ENCODE results near the gene WDR5B. TPM values are rescaled to one million over a fixed set of nuclear protein-coding genes. Genes with fewer than 3 reads are reported as not detected.

The WDR5B gene
- total RNA-seq, 4 donors from 2014 or later: 1.3 to 4.9 (median 2.8) TPM

DNA sequence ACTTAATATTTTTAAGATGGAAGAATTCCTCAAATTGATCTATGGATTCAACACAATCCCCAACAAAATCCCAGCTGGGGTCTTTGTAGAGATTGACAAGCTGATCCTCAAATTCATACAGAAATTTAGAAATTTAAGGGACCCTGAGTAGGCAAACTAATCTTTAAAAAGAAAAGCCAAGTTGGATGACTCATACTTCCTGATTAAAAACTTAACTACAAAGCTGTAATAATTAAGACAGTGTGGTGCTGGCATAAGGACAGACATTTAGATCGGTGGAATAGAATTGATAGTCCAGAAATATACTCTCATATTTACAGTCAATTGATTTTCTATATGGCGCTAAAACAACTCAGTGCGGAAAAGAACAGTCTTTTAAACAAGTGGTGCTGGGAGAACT lies 20.3 kb downstream of the WDR5B start:
- H3K4me3 ChIP-seq (ENCODE audit: low read depth, poor library complexity, severe bottlenecking): no peak overlapping the region
- no peak for DNase-seq (ENCODE audit: low spot score in 2 of 2)
- intact Hi-C loops (cut with DNase I; ENCODE audit: low total_unique reads): no loop called here
- TF ChIP-seq POLR2A (IDR thresholded peaks at IDR 0.05): no peak
- TF ChIP-seq, protein P1, sequence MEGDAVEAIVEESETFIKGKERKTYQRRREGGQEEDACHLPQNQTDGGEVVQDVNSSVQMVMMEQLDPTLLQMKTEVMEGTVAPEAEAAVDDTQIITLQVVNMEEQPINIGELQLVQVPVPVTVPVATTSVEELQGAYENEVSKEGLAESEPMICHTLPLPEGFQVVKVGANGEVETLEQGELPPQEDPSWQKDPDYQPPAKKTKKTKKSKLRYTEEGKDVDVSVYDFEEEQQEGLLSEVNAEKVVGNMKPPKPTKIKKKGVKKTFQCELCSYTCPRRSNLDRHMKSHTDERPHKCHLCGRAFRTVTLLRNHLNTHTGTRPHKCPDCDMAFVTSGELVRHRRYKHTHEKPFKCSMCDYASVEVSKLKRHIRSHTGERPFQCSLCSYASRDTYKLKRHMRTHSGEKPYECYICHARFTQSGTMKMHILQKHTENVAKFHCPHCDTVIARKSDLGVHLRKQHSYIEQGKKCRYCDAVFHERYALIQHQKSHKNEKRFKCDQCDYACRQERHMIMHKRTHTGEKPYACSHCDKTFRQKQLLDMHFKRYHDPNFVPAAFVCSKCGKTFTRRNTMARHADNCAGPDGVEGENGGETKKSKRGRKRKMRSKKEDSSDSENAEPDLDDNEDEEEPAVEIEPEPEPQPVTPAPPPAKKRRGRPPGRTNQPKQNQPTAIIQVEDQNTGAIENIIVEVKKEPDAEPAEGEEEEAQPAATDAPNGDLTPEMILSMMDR (IDR thresholded peaks at IDR 0.05): no peak
- 57% methylated on average over 3 of the region's 3 CpGs for WGBS, 2 donors

DNA sequence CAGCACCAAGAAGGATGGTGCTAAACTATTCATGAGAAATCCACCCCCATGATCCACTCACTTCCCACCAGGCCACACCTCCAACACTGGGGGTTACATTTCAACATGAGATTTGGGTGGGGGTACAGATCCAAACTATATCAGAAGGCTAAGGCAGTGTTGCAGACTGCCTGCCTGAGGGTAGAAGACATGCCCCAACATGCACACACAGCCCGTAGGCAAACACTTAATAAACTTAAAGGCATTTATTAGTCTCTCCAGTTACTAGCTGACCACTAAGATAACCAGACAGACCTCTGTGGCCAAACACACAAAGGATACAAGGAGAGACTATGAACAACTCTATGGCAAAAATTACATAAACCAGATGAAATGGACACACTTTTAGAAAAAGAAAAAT lies 21.7 kb downstream of the WDR5B start:
- TF ChIP-seq, protein P1 (IDR thresholded peaks at IDR 0.05): no peak
- no peak for TF ChIP-seq POLR2A (IDR thresholded peaks at IDR 0.05)
- H3K4me3 ChIP-seq (ENCODE audit: low read depth, poor library complexity, severe bottlenecking): no peak overlapping the region
- DNase-seq (ENCODE audit: low spot score in 2 of 2): no peak
- intact Hi-C loops (cut with DNase I; ENCODE audit: low total_unique reads): no loop called here
- WGBS, 2 donors: 57 to 69% methylated on average over 1 of the region's 1 CpG

DNA sequence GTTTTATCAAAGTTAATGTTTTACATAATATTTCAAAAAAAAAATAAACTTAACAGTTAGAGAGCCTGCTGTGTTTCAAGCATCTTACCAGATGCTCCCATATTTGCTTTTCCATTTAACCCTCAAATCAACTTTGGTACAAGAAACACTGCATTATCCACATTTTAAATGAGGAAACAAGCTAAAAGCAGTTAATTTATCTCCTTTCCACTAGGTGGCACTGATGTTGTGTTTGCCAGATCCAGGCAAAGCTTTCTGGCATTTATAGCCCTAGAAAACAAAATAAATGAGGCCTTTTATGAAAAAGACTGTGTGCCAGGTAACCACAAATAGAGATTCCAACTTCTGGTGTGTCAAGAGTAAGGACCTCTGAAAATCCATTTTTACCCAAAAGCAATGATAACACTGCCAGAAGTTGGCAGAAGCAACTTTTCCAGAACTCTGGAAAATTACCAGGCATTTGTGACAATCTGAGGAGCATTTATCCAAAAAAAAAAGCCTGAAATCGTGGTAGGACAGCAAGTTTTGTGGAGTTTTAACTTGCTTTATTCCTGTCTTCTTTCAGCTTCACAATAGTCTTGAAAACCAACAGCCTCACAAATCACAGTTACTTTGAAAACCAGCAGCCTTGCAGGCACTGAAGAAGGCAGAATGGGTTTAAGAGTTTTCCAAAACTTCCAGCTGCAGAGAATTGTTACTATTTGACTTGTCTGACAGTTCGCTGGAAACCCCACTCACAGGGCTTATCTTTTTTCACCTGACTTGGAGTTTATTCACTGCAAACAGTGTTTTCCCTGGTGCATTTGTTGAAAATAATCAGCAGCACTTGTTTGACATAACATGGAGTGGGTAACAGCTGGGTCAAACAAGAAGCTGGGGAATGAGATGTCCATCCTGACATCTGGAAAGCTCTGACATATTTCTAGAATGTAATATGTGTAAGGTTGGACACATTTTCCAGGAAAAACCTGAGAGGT lies 22.7 kb downstream of the WDR5B start:
- 39 to 47% methylated on average over 2 of the region's 2 CpGs for WGBS, 2 donors

DNA sequence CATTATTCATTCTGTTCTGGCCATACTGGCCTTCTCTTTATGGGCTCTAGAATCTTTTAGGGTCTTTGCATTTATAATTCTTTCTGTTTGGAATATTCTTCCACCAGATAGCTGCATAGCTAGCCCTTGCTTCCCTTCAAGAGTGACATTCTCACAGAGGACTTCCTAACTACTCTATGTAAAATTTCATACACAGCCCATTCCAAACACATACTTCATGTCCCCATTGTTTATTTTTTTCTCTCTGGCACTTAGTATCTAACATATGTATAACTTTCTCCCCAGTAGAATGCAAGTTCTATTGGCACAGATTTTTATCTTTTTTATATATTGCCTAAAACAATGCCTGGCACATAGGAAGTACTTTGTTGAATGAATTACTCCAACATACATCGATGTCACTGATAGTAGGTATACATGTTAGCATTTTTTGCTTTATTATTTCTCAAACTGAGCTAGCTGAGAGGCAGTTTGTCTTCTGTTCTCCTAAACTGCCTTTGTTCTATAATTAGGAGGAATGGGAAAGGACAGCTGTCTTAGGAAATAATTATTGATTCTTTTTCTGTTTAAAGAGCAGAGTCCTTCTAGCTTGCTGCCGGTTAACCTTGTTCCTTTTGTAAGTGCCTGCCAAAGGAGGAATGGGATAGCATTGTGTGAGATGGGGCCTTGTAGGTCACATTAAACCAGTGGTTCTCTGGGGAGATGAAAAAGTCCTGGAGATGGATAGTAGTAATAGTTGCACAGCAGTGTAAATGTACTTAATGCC lies 24.0 kb downstream of the WDR5B start:
- no peak for DNase-seq (ENCODE audit: low spot score in 2 of 2)
- intact Hi-C loops (cut with DNase I; ENCODE audit: low total_unique reads): no loop called here
- H3K4me3 ChIP-seq (ENCODE audit: low read depth, poor library complexity, severe bottlenecking): no peak overlapping the region
- TF ChIP-seq, protein P1 (IDR thresholded peaks at IDR 0.05): no peak
- no peak for TF ChIP-seq POLR2A (IDR thresholded peaks at IDR 0.05)
- WGBS, 2 donors: 61 to 89% methylated on average over 2 of the region's 2 CpGs

More for the DNA sequence above, 22.7 kb downstream of the WDR5B start:
- DNase-seq (ENCODE audit: low spot score in 2 of 2): no peak
- intact Hi-C loops (cut with DNase I; ENCODE audit: low total_unique reads): no loop called here
- no peak for TF ChIP-seq POLR2A (IDR thresholded peaks at IDR 0.05)
- TF ChIP-seq, protein P1 (IDR thresholded peaks at IDR 0.05): no peak
- no peak overlapping the region for H3K4me3 ChIP-seq (ENCODE audit: low read depth, poor library complexity, severe bottlenecking)

DNA sequence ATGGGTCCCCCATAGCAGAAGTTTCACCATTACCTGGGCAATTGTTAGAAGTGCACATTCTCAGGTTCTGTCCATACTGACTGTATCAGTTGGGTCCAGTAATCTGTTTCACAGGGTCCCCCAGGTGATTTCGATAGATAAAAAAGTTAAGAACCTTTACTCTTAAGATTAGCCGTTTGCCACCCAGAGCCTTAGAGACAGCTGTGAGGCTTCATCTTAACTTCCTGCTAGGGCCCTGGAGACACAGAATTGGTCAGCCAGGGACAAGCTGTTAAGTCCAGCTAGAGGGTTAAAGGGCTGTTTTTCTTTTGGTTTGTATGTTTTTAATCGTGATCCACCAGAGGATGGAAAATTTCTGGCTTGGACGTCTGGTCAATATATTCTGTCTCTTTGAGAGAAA lies 25.2 kb downstream of the WDR5B start:
- no peak overlapping the region for H3K4me3 ChIP-seq (ENCODE audit: low read depth, poor library complexity, severe bottlenecking)
- intact Hi-C loops (cut with DNase I; ENCODE audit: low total_unique reads): no loop called here
- DNase-seq (ENCODE audit: low spot score in 2 of 2): no peak
- 53 to 75% methylated on average over 4 of the region's 4 CpGs for WGBS, 2 donors
- TF ChIP-seq POLR2A (IDR thresholded peaks at IDR 0.05): no peak
- TF ChIP-seq, protein P1 (IDR thresholded peaks at IDR 0.05): no peak

All from lower leg skin (tissue), 4 donors.